22Rv1 (cell line): Measurements from ENCODE around the gene ZNF718.
"Not testable (repeated sequence)": the region's sequence is repeated elsewhere in the genome, so short reads cannot be mapped to it uniquely, and the experiment has no call there.

ENCODE experiments used
- H3K27ac ChIP-seq: fragments of 450-650 bp; 2 replicates; pipeline ENCODE4 v1.5.1; 2017
- ZFX ChIP-seq: fragments of 450-650 bp; IDR thresholded peaks from 2 replicates; pipeline ENCODE4 v1.6.1; 2017; ENCODE audit warnings: antibody characterized with exemption, borderline replicate concordance
- TF ChIP-seq, protein P1 (sequence below): fragments of 450-650 bp; IDR thresholded peaks from 2 replicates; pipeline ENCODE4 v1.5.1; 2017; ENCODE audit warnings: mild to moderate bottlenecking

The ZNF718 gene

DNA sequence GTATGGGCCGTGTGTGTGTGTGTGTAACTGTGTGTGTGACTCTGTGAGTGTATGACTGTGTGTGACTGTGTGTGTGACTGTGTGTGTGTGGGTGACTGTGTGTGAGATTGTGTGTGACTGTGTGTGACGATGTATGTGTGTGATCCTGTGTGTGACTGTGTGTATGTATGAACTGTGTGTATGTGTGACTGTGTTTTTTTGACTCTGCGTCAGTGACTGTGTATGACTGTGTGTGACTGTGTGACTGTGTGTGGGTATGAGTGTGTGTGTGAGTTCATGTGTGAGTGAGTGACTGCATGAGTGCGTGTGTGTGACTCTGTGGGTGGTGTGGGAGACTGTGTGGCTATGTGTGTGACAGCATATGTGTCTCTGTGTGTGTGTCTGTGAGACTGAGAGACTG is 81.8 kb downstream of the ZNF718 start:
- TF ChIP-seq, protein P1, sequence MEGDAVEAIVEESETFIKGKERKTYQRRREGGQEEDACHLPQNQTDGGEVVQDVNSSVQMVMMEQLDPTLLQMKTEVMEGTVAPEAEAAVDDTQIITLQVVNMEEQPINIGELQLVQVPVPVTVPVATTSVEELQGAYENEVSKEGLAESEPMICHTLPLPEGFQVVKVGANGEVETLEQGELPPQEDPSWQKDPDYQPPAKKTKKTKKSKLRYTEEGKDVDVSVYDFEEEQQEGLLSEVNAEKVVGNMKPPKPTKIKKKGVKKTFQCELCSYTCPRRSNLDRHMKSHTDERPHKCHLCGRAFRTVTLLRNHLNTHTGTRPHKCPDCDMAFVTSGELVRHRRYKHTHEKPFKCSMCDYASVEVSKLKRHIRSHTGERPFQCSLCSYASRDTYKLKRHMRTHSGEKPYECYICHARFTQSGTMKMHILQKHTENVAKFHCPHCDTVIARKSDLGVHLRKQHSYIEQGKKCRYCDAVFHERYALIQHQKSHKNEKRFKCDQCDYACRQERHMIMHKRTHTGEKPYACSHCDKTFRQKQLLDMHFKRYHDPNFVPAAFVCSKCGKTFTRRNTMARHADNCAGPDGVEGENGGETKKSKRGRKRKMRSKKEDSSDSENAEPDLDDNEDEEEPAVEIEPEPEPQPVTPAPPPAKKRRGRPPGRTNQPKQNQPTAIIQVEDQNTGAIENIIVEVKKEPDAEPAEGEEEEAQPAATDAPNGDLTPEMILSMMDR = no peak
- no peak for TF ChIP-seq ZFX
- H3K27ac ChIP-seq = no peak overlapping the region

DNA sequence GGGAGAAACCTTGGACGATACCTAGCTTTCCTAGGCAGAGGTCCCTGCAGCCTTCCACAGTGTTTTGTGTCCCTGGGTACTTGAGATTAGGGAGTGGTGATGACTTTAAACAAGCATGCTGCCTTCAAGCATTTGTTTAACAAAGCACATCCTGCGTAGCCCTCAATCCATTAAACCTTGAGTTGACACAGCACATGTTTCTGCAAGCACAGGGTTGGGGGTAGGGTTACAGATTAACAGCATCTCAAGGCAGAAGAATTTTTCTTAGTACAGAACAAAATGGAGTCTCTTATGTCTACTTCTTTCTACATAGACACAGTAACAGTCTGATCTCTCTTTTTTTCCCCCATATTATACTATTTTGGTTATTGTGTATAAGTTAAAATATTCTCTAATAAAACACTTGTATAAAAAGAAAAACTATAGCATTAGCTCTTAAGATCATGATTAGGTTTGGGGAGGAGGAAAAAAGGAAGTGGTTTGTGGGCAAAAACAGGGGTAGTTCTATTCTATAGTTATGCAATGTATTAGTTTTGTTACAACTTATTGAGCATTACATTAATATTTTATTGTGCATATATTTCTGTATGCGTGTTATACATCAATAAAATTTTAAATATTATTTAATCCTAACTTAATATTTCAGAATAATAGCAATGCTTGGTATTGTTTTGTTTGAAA is 84.3 kb downstream of the ZNF718 start:
- H3K27ac ChIP-seq = not testable (repeated sequence)

DNA sequence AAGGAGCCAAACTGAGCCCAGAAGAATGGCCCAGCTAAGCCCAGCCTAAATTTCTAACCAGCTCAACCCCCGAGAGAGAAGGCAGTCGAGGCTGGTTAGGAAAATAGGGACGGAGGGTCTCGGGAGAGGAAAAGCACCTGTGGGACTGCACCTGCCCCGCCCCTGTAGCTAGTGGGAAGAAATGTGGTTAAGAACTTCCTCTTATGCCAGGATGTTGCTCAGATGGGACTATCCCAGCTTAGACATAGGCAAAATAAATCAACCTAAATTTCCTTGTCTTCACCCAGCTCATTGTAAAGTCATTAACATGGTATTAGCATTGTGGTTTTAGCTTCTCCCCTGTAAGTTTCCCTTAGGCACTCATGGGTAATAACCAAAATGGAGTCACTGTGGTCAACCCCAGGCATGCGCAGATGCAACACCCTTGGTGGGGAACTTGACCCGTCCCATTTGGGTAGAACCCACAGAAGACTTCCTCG is 86.8 kb downstream of the ZNF718 start:
- no peak overlapping the region for H3K27ac ChIP-seq
- TF ChIP-seq, protein P1 = no peak
- no peak for TF ChIP-seq ZFX

DNA sequence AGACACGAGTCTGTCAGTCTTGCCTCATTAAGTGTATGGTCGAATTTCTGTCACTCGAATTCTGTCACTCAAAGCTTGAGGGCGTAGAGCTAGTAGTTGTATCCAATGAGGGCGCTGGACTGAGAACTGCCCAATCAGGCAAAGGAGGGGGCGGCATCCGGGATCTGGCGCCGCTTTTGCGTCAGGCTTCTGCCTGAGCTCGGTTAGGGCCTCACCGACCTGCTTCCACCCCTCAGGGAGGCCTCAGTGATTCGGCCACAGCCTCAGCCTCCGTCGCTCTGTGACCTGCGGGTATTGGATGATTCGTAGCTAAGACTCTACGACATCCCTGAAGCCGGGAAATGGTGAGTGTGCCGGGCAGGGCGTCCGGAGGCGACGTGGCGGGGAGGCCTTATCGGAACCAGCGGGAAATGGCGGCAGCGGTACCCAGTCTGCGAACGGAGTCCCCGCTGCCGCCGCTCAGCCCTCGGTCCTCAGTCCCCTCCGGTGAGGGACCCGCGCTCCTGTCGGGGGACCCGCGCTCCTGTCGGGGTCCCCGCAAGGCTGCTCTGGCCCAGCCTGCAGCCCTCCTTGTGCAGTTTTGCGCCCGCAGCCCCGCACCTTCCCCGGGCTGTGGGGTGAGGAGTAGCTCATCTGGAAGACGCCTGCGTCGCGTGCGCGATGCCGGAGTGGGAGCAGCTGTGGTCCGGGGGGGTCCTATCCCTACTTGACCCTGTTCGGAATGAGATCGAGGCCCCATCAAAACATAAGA is 88.3 kb downstream of the ZNF718 start:
- no peak for TF ChIP-seq ZFX
- TF ChIP-seq, protein P1 = no peak
- H3K27ac ChIP-seq = no peak overlapping the region

DNA sequence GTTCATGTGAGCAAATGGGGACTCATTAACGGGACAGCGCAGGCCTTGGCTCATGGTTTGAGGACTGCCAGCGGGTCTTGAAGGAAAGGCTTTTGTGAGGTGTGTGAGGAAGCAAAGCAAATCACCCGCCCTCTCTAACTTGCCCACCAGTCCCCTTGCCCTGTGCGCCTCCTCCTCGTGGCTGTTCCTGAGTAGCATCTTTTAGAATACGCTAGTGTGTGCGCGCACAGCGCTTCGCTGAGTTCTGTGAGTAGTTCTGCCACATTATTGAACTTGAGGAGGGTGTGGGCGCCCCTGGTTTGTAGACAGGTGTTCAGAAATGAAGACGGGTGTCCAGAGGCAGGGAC is 88.9 kb downstream of the ZNF718 start:
- not testable (repeated sequence) for H3K27ac ChIP-seq
